AG10803 (cell line): ENCODE results near the gene INPP5A.
"Not testable (repeated sequence)": the region's sequence is repeated elsewhere in the genome, so short reads cannot be mapped to it uniquely, and the experiment has no call there.

Experiments used
- DNase-seq: peaks from one replicate; pipeline ENCODE4 v3.0.0; 2010; ENCODE audit warnings: low read depth
- H3K4me3 ChIP-seq: 2 replicates; pipeline ENCODE4 v1.5.1; 2011; ENCODE audit warnings: mild to moderate bottlenecking, low read length, control low read depth
- TF ChIP-seq, protein P1 (sequence below): conservative IDR thresholded peaks from 2 replicates; pipeline ENCODE4 v1.5.1; 2011; ENCODE audit warnings: mild to moderate bottlenecking, low read length, control low read depth, inconsistent platforms

The INPP5A gene

DNA sequence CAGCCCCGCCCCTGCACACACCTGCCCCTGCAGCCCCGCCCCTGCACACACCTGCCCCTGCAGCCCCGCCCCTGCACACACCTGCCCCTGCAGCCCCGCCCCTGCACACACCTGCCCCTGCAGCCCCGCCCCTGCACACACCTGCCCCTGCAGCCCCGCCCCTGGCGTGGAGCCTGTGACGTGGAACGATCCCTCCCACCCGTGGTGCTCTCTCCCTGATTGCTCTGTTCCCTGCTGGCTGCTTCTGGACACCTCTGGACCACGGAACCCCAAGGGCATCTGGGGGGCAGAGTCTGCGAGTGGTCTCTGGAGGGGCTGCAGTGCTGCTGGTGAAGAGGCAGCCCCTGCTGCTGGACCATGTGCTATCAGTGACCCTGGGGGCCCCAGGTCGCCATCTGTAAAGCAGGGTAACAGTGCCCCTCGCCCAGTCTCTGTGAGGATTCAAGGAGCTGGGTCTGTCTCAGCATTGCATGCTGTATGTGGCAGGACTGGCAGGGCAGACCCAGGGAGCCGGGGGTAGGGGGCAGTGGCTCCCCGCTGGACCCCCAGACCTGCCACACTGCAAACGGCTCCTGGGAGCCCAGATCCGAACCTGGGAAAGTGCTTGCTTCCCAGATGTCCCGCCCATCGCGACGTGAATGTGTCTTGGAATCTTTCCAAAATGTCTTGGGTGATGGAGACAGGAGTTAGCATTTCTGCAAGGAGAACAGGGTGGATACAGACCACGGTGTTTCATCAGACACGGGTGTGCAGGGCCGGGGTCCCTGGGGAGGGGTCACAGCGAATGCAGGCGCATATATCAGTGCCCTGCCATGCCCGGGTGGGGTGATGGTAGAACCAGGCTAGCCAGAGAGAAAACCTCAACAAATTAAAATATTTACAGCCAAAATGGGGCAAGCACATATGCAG, 276.2 kb downstream of the INPP5A start:
- TF ChIP-seq, protein P1, sequence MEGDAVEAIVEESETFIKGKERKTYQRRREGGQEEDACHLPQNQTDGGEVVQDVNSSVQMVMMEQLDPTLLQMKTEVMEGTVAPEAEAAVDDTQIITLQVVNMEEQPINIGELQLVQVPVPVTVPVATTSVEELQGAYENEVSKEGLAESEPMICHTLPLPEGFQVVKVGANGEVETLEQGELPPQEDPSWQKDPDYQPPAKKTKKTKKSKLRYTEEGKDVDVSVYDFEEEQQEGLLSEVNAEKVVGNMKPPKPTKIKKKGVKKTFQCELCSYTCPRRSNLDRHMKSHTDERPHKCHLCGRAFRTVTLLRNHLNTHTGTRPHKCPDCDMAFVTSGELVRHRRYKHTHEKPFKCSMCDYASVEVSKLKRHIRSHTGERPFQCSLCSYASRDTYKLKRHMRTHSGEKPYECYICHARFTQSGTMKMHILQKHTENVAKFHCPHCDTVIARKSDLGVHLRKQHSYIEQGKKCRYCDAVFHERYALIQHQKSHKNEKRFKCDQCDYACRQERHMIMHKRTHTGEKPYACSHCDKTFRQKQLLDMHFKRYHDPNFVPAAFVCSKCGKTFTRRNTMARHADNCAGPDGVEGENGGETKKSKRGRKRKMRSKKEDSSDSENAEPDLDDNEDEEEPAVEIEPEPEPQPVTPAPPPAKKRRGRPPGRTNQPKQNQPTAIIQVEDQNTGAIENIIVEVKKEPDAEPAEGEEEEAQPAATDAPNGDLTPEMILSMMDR = no peak
- H3K4me3 ChIP-seq = no peak overlapping the region
- no peak for DNase-seq

DNA sequence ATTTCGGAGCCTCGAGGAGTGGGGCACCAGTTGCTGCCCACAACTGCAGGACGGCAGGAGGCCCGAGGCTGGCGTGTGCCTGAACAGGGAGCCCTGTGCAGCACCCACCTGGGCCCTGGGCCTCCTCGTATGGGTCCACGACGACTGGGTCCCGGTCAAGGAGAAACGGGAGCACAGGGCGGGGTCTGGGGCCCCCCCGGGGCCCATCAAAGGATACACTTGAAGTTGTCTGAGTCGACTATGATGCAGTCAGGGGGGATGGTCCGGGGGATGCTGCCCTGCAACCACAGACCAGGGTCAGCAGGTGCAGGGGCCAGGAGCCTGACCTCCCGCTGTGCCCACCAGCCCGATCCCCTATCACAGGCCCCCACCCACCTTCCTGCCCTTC, 276.9 kb downstream of the INPP5A start:
- no peak for DNase-seq
- H3K4me3 ChIP-seq = no peak overlapping the region
- TF ChIP-seq, protein P1 = no peak

DNA sequence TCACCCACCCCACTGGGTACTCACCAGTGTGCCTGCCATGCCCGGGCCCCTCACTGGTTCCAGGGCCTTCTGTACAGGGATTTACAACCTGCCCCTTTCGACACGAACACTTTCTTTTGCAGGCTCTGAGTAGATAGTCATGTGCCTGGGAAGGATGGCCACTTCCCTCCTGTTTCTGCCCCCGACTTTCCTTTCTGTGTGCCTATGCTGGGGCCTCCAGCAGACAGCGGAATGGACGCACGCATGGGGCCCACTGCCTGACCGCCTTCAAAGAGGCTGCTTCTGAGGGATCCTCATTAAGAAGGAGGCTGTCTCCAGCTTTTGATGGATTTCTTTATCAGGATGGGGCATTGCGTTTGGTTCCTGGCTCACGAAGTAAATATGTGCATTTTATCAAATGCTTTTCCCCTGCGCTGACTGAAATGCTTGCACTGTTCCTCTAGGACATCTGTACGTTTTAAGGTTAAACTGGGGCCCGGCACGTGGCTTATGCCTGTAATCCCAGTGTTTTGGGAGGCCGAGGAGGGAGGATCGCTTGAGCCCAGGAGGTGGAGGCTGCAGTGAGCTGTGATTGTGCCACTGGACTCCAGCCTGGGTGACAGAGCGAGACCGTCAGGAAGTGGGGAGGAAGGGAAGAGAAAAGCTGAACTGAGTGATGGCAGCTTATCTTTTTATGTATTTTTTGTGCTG, 277.7 kb downstream of the INPP5A start:
- TF ChIP-seq, protein P1 = no peak
- H3K4me3 ChIP-seq = no peak overlapping the region

DNA sequence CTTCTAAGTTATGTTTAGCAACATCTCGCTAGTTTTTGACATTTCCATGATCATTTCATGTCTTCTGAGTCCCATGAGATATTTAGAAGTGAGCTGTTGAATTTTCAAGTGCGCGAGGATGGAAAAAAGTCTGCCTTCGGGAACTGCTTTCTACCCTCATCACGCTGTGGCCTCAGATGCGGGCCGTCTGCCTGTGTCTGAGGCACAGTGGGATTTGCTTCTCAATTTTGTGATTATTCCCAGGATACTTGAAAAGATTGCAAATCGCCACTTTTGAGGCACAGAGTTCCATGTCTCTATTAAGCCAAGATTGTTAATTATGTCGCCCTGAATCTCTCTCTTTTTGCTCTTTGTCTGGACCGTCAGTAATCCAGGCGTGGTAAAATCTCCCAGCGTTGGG, 279.1 kb downstream of the INPP5A start:
- DNase-seq = no peak
- TF ChIP-seq, protein P1 = no peak
- H3K4me3 ChIP-seq = no peak overlapping the region

More for the DNA sequence above, 277.7 kb downstream of the INPP5A start:
- DNase-seq = no peak

DNA sequence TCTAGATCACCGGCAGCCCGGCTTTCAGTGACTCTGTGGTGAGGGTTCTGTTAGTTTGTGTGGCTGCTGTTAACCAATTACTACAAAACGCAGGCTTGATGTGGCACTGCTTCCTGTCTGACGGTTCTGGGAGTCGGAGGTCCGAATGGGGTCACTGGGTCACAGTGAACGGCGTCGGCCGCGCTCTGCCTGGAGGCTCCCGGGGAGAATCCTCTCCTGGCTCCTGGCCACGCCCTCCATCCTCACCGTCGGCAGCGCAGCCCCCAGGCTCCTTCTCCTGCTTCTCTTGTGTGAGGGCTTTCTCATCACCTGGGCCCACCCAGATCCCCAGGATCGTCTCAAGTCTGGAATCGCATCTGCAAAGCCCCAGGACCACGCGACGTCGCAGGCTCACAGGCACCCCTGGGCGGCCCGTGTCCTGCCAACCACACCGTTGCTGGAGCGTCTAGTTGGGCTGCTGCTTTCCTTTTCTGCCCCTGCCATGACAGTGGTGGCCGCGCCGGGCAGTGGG, 280.2 kb downstream of the INPP5A start:
- no peak for DNase-seq
- TF ChIP-seq, protein P1 = no peak
- no peak overlapping the region for H3K4me3 ChIP-seq

DNA sequence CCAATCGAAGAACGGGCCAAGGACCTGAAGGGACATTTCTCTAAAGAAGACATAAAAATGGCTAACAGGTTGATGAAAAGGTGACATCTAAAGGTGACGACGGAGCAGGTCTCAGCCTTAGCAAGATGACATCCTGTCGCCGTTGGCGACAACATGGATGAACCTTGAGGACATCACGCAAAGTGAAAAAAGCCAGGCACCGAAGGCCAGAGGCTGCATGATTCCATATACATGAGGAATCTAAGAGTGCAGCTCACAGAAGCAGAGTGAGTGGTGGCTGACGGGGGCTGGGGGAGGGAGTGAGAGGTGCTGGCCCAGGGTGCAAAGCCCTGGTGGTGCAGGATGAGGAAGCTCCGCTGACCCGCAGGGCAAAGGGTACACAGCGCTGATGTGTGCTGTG, 282.5 kb downstream of the INPP5A start:
- no peak for DNase-seq
- TF ChIP-seq, protein P1 = no peak
- no peak overlapping the region for H3K4me3 ChIP-seq

DNA sequence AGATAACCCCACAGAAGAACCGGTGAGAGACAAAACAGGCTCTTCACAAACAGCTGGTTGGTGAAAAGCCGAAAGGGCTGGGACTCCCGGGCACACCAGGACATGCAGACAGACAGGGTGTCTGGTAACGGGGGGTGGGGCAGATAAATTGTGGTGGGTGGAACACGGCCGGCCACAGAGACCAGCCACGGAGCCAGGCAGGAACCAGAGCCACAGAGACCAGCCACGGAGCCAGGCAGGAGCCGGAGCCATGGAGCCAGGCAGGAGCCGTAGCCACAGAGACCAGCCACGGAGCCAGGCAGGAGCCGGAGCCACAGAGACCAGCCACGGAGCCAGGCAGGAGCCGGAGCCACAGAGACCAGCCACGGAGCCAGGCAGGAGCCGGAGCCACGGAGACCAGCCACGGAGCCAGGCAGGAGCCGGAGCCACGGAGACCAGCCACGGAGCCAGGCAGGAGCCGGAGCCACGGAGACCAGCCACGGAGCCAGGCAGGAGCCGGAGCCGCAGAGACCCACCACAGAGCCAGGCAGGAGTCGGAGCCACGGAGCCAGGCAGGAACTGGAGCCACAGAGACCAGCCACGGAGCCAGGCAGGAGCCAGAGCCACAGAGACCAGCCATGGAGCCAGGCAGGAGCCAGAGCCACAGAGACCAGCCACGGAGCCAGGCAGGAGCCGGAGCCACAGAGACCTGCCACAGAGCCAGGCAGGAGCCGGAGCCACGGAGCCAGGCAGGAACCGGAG, 288.4 kb downstream of the INPP5A start:
- not testable (repeated sequence) for H3K4me3 ChIP-seq, DNase-seq
